Ascending aorta (tissue), 2 donors: Measurements from ENCODE around the gene STXBP6. TPM values are rescaled to one million over a fixed set of nuclear protein-coding genes. Genes with fewer than 3 reads are reported as not detected.

Source experiments
- DNase-seq, 2 donors: peaks; one replicate each; pipeline ENCODE4 v3.0.0-alpha.2; 2019; ENCODE audit warnings: low spot score in 2 of 2
- H3K27ac ChIP-seq, 2 donors: fragments of 200-600 bp; sonication (generic); one replicate each; pipeline ENCODE4 v1.5.1; 2016 to 2017; ENCODE audit warnings: mild to moderate bottlenecking in 1 of 2
- H3K27me3 ChIP-seq: fragments of 200-600 bp; sonication (generic); one replicate; pipeline ENCODE4 v1.5.1; 2017
- H3K36me3 ChIP-seq, 2 donors: fragments of 200-600 bp; sonication (generic); one replicate each; pipeline ENCODE4 v1.5.1; 2016
- H3K4me1 ChIP-seq, 2 donors: fragments of 200-600 bp; sonication (generic); one replicate each; pipeline ENCODE4 v1.5.1; 2016 to 2017; ENCODE audit warnings: mild to moderate bottlenecking in 1 of 2
- H3K4me3 ChIP-seq, 2 donors: fragments of 200-600 bp; sonication (generic); one replicate each; pipeline ENCODE4 v1.5.1; 2016 to 2017; ENCODE audit warnings: mild to moderate bottlenecking in 1 of 2
- H3K9me3 ChIP-seq, 2 donors: fragments of 200-600 bp; sonication (generic); one replicate each; pipeline ENCODE4 v1.5.1; 2016
- CTCF ChIP-seq, 3 experiments: fragments of 200-600 bp in 2 of 3; fragments of 450-650 bp in 1 of 3; sonication (generic) in 2 of 3; IDR thresholded peaks; one replicate each; pipeline ENCODE4 v1.5.1; 2016 to 2019; ENCODE audit warnings: antibody characterized with exemption in 3 of 3, mild to moderate bottlenecking in 1 of 3, moderate library complexity in 1 of 3
- intact Hi-C: fragments of 100-400 bp; cut with DNase I; formaldehyde crosslinking; loops from one replicate; pipeline ENCODE4 v1.15.1; 2023
- total RNA-seq: library from RNA; depleted of rRNA; stranded (reverse); fragments of >200 nt; gene quantifications from one replicate; pipeline ENCODE4 v1.1.0, GENCODE V29; 2016

Gene STXBP6
- total RNA-seq, 1 donor from 2014 or later = 0.21 TPM

- no peaks in the 10 kb centered on the region for H3K27me3 ChIP-seq
- peaks cover 0 to 4% of the 10 kb centered on the region in 2 donors for H3K4me1 ChIP-seq
- H3K36me3 ChIP-seq = no peaks in the 10 kb centered on the region
- no peaks in the 10 kb centered on the region for H3K9me3 ChIP-seq
- H3K4me3 ChIP-seq = no peak overlapping the region
- no peak for TF ChIP-seq CTCF (IDR thresholded peaks at IDR 0.05)
- intact Hi-C loops = no loop called here
- DNase-seq = no peak
- H3K27ac ChIP-seq = no peak overlapping the region
These were observed 136.9 kb downstream of the STXBP6 start for GRCh38 chr14:24913021-24913420.

- peaks cover 0 to 4% of the 10 kb centered on the region in 2 donors for H3K4me1 ChIP-seq
- no peaks in the 10 kb centered on the region for H3K36me3 ChIP-seq
- intact Hi-C loops = no loop called here
- no peaks in the 10 kb centered on the region for H3K9me3 ChIP-seq
- no peak for TF ChIP-seq CTCF (IDR thresholded peaks at IDR 0.05)
- DNase-seq = no peak
- no peak overlapping the region for H3K27ac ChIP-seq
- no peak overlapping the region for H3K4me3 ChIP-seq
- H3K27me3 ChIP-seq = no peaks in the 10 kb centered on the region
These were observed 138.4 kb downstream of the STXBP6 start for GRCh38 chr14:24911324-24912109.

- peaks cover 0 to 4% of the 10 kb centered on the region in 2 donors for H3K4me1 ChIP-seq
These were observed 139.4 kb downstream of the STXBP6 start for GRCh38 chr14:24910408-24910986.

GRCh38 chr14:24909523-24910302, 140.2 kb downstream of the STXBP6 start:
- intact Hi-C loops = no loop called here
- TF ChIP-seq CTCF (IDR thresholded peaks at IDR 0.05) = no peak
- Histone ChIP-seq H3K27ac (no peak overlapping the region), H3K36me3 (no peaks in the 10 kb centered on the region), H3K4me3 (no peak overlapping the region), H3K9me3 (no peaks in the 10 kb centered on the region), H3K4me1 (peaks cover 0 to 4% of the 10 kb centered on the region in 2 donors), H3K27me3 (no peaks in the 10 kb centered on the region)
- DNase-seq = no peak

More at GRCh38 chr14:24910408-24910986, 139.4 kb downstream of the STXBP6 start:
- intact Hi-C loops = no loop called here
- Histone ChIP-seq H3K27ac (no peak overlapping the region), H3K9me3 (no peaks in the 10 kb centered on the region), H3K27me3 (no peaks in the 10 kb centered on the region), H3K36me3 (no peaks in the 10 kb centered on the region), H3K4me3 (no peak overlapping the region)
- no peak for DNase-seq
- TF ChIP-seq CTCF (IDR thresholded peaks at IDR 0.05) = no peak

GRCh38 chr14:24908592-24909236, 141.2 kb downstream of the STXBP6 start:
- no peak for DNase-seq
- no peak for TF ChIP-seq CTCF (IDR thresholded peaks at IDR 0.05)
- intact Hi-C loops = no loop called here

More at GRCh38 chr14:24908592-24909236, 141.2 kb downstream of the STXBP6 start:
- peaks cover 0 to 4% of the 10 kb centered on the region in 2 donors for H3K4me1 ChIP-seq
- no peak overlapping the region for H3K27ac ChIP-seq
- H3K9me3 ChIP-seq = no peaks in the 10 kb centered on the region
- H3K27me3 ChIP-seq = no peaks in the 10 kb centered on the region
- H3K4me3 ChIP-seq = no peak overlapping the region
- H3K36me3 ChIP-seq = no peaks in the 10 kb centered on the region
